ENCODE results near the gene LIMS2.

GRCh38 chr2:127722807-127723206 lies 47.5 kb upstream of the LIMS2 start:
- TF ChIP-seq EZH2 (IDR thresholded peaks at IDR 0.05; ENCODE audit: low read depth, unreplicated experiment) (no peak), CTCF (conservative IDR thresholded peaks at IDR 0.05; ENCODE audit: low read depth in 2 of 2) (no peak), REST (IDR thresholded peaks at IDR 0.05; ENCODE audit: unreplicated experiment) (no peak), POLR2AphosphoS5 (IDR thresholded peaks at IDR 0.05; ENCODE audit: low read depth) (no peak), EZH2phosphoT487 (IDR thresholded peaks at IDR 0.05; ENCODE audit: unreplicated experiment) (no peak), JUNB (IDR thresholded peaks at IDR 0.05; ENCODE audit: unreplicated experiment) (no peak), ZNF331 (CRISPR knock-in tag; IDR thresholded peaks at IDR 0.05; ENCODE audit: low read depth) (no peak), NANOG (IDR thresholded peaks at IDR 0.05; ENCODE audit: borderline replicate concordance) (no peak), ETS1 (IDR thresholded peaks at IDR 0.05) (no peak), ZNF114 (CRISPR knock-in tag; IDR thresholded peaks at IDR 0.05) (no peak)
